SK-N-SH (cell line): Measurements from ENCODE around the gene ANKRD12. TPM values are rescaled to one million over a fixed set of nuclear protein-coding genes. Genes with fewer than 3 reads are reported as not detected.

Source experiments
- CTCF ChIA-PET: fragments of 300-600, 350-600 bp; formaldehyde crosslinking; extraction: SDS; loops from one replicate; lab custom pipeline; 2021; lab: Yijun Ruan, JAX
- POLR2A ChIA-PET: fragments of 350-600 bp; sonication (Branson Sonifier 250); formaldehyde crosslinking; extraction: SDS; loops from one replicate; lab custom pipeline; 2020; ENCODE audit warnings: antibody characterized with exemption, inconsistent platforms; lab: Yijun Ruan, JAX
- DNase-seq: peaks from one replicate; pipeline ENCODE4 v3.0.0; 2012
- H2AFZ ChIP-seq: fragments of 200-600 bp; sonication (generic); 2 replicates; pipeline ENCODE4 v1.8.1; 2016; ENCODE audit warnings: antibody characterized with exemption, mild to moderate bottlenecking, low read depth
- H3F3A ChIP-seq: fragments of 200-600 bp; sonication (generic); replicated peaks from 2 replicates; pipeline ENCODE3; 2016; ENCODE audit warnings: antibody characterized with exemption, mild to moderate bottlenecking; ENCODE audit not compliant: insufficient read depth
- H3K27ac ChIP-seq, 2 experiments: fragments of 200-500 bp in 1 of 2; fragments of 200-600 bp in 1 of 2; sonication (Bioruptor generic) in 1 of 2; sonication (generic), shearing (Covaris generic) in 1 of 2; 2 replicates each; pipeline versions ENCODE4 v1.5.1 to v1.6.1; 2014 to 2016; ENCODE audit warnings: low read depth in 2 of 2, inconsistent platforms in 1 of 2, low read length in 1 of 2, mild to moderate bottlenecking in 1 of 2, mixed read lengths in 1 of 2
- H3K27me3 ChIP-seq: fragments of 200-600 bp; sonication (generic), shearing (Covaris generic); 2 replicates; pipeline ENCODE4 v1.6.1; 2016; ENCODE audit warnings: mixed run types; ENCODE audit not compliant: insufficient read depth
- H3K36me3 ChIP-seq, 2 experiments: fragments of 200-500 bp in 1 of 2; fragments of 200-600 bp in 1 of 2; sonication (Bioruptor generic) in 1 of 2; sonication (generic) in 1 of 2; replicated peaks in 1 of 2; 2 replicates each; pipeline versions ENCODE3 to v1.5.1; 2014 to 2016; ENCODE audit warnings: low read length in 1 of 2, mild to moderate bottlenecking in 1 of 2; ENCODE audit not compliant: insufficient read depth in 2 of 2, control insufficient read depth in 1 of 2
- H3K4me1 ChIP-seq, 2 experiments: fragments of 200-500 bp in 1 of 2; fragments of 200-600 bp in 1 of 2; sonication (Bioruptor generic) in 1 of 2; sonication (generic), shearing (Covaris generic) in 1 of 2; 2 replicates each; pipeline versions ENCODE4 v1.5.1 to v1.6.1; 2014 to 2016; ENCODE audit warnings: low read depth in 1 of 2, low read length in 1 of 2, mixed run types in 1 of 2; ENCODE audit not compliant: insufficient read depth in 2 of 2, control insufficient read depth in 1 of 2
- H3K4me2 ChIP-seq: fragments of 200-600 bp; sonication (generic), shearing (Covaris generic); 2 replicates; pipeline ENCODE4 v1.6.1; 2017; ENCODE audit warnings: mixed run types
- H3K4me3 ChIP-seq, 2 experiments: fragments of 200-500 bp in 1 of 2; fragments of 200-600 bp in 1 of 2; sonication (Bioruptor generic) in 1 of 2; sonication (generic), shearing (Covaris generic) in 1 of 2; 2 replicates each; pipeline versions ENCODE4 v1.5.1 to v1.8.1; 2014 to 2016; ENCODE audit warnings: low read depth in 2 of 2, inconsistent platforms in 1 of 2, low read length in 1 of 2, mild to moderate bottlenecking in 1 of 2, mixed read lengths in 1 of 2, moderate library complexity in 1 of 2
- H3K79me2 ChIP-seq: fragments of 200-600 bp; sonication (generic); 2 replicates; pipeline ENCODE4 v1.8.1; 2017; ENCODE audit warnings: mild to moderate bottlenecking; ENCODE audit not compliant: insufficient read depth
- H3K9ac ChIP-seq: fragments of 200-600 bp; sonication (generic); 2 replicates; pipeline ENCODE4 v1.6.1; 2017; ENCODE audit warnings: mixed run types
- H3K9me2 ChIP-seq: fragments of 200-600 bp; sonication (generic); 2 replicates; pipeline ENCODE4 v1.6.1; 2017; ENCODE audit warnings: mixed run types
- H3K9me3 ChIP-seq: fragments of 200-600 bp; sonication (generic); 2 replicates; pipeline ENCODE4 v1.6.1; 2017; ENCODE audit warnings: mixed run types, mild to moderate bottlenecking, moderate library complexity
- H4K20me1 ChIP-seq: fragments of 200-600 bp; sonication (generic); 2 replicates; pipeline ENCODE4 v1.6.1; 2017; ENCODE audit warnings: mild to moderate bottlenecking, mixed run types; ENCODE audit not compliant: insufficient read depth
- CHD2 ChIP-seq: fragments of 150-350 bp; IDR thresholded peaks from 2 replicates; pipeline ENCODE4 v1.6.1; 2018; ENCODE audit warnings: low read length; ENCODE audit not compliant: partially characterized antibody
- ELF1 ChIP-seq: IDR thresholded peaks from 2 replicates; pipeline ENCODE4 v1.4.0; 2012
- EZH2phosphoT487 ChIP-seq: fragments of 200-600 bp; sonication (generic); IDR thresholded peaks from 2 replicates; pipeline ENCODE4 v1.6.1; 2017; ENCODE audit warnings: low read depth, mixed run types, mild to moderate bottlenecking, antibody characterized with exemption, moderate library complexity, borderline replicate concordance
- FOSL2 ChIP-seq: IDR thresholded peaks from 2 replicates; pipeline ENCODE4 v1.4.0; 2012; ENCODE audit warnings: low read depth, mild to moderate bottlenecking, moderate library complexity, borderline replicate concordance
- FOXM1 ChIP-seq: IDR thresholded peaks from 2 replicates; pipeline ENCODE4 v1.4.0; 2012; ENCODE audit warnings: low read depth, mild to moderate bottlenecking
- GABPA ChIP-seq: IDR thresholded peaks from 2 replicates; pipeline ENCODE4 v1.4.0; 2012; ENCODE audit warnings: low read depth, mild to moderate bottlenecking
- GATA2 ChIP-seq: sonication (generic); formaldehyde crosslinking; IDR thresholded peaks from 2 replicates; pipeline ENCODE4 v1.5.0; 2020; ENCODE audit warnings: mild to moderate bottlenecking, missing genetic modification reagents
- JUND ChIP-seq: IDR thresholded peaks from 2 replicates; pipeline ENCODE4 v1.4.0; 2012
- MAX ChIP-seq: IDR thresholded peaks from 2 replicates; pipeline ENCODE4 v1.4.0; 2012; ENCODE audit warnings: low read depth
- MEF2A ChIP-seq: IDR thresholded peaks from 2 replicates; pipeline ENCODE4 v1.4.0; 2012; ENCODE audit warnings: low read depth, borderline replicate concordance
- MXI1 ChIP-seq: IDR thresholded peaks from 2 replicates; pipeline ENCODE4 v1.6.1; 2012; ENCODE audit warnings: mild to moderate bottlenecking, low read depth, low read length, improper control_type of control experiment
- NFIC ChIP-seq: IDR thresholded peaks from 2 replicates; pipeline ENCODE4 v1.4.0; 2012; ENCODE audit warnings: borderline replicate concordance
- NRF1 ChIP-seq: IDR thresholded peaks from 2 replicates; pipeline ENCODE4 v1.6.1; 2012; ENCODE audit warnings: low read depth, mild to moderate bottlenecking, low read length
- POLR2AphosphoS5 ChIP-seq: IDR thresholded peaks from 2 replicates; pipeline ENCODE4 v1.6.1; 2012; ENCODE audit warnings: low read depth, low read length
- RAD21 ChIP-seq: IDR thresholded peaks from 2 replicates; pipeline ENCODE4 v1.6.1; 2012; ENCODE audit warnings: mild to moderate bottlenecking, low read length
- REST ChIP-seq: IDR thresholded peaks from 2 replicates; pipeline ENCODE4 v1.6.1; 2012; ENCODE audit warnings: mild to moderate bottlenecking, low read depth, low read length, moderate library complexity
- RFX5 ChIP-seq: IDR thresholded peaks from 2 replicates; pipeline ENCODE4 v1.6.1; 2012; ENCODE audit warnings: mild to moderate bottlenecking, improper control_type of control experiment, low read length
- RXRA ChIP-seq: IDR thresholded peaks from 2 replicates; pipeline ENCODE4 v1.4.0; 2012; ENCODE audit warnings: low read depth, mild to moderate bottlenecking, borderline replicate concordance
- SIN3A ChIP-seq: IDR thresholded peaks from 2 replicates; pipeline ENCODE4 v1.6.1; 2012; ENCODE audit warnings: low read depth, mild to moderate bottlenecking, low read length, moderate library complexity, borderline replicate concordance
- SMC3 ChIP-seq: IDR thresholded peaks from 2 replicates; pipeline ENCODE4 v1.6.1; 2012; ENCODE audit warnings: low read depth, low read length, improper control_type of control experiment
- TAF1 ChIP-seq: IDR thresholded peaks from 2 replicates; pipeline ENCODE4 v1.6.1; 2012; ENCODE audit warnings: low read depth, mild to moderate bottlenecking, low read length, moderate library complexity, borderline replicate concordance
- TCF12 ChIP-seq: IDR thresholded peaks from 2 replicates; pipeline ENCODE4 v1.4.0; 2012
- TEAD4 ChIP-seq: IDR thresholded peaks from 2 replicates; pipeline ENCODE4 v1.4.0; 2012; ENCODE audit warnings: mild to moderate bottlenecking, borderline replicate concordance; ENCODE audit not compliant: insufficient read depth
- USF1 ChIP-seq: IDR thresholded peaks from 2 replicates; pipeline ENCODE4 v1.4.0; 2012; ENCODE audit warnings: low read depth, borderline replicate concordance
- USF2 ChIP-seq: fragments of 150-350 bp; IDR thresholded peaks from 2 replicates; pipeline ENCODE4 v1.6.1; 2017; ENCODE audit warnings: antibody characterized with exemption, low read length, low read depth, borderline replicate concordance
- YY1 ChIP-seq: IDR thresholded peaks from 2 replicates; pipeline ENCODE4 v1.4.0; 2012; ENCODE audit warnings: low read depth, mild to moderate bottlenecking
- ZBTB33 ChIP-seq: IDR thresholded peaks from 2 replicates; pipeline ENCODE4 v1.4.0; 2012; ENCODE audit warnings: low read depth, borderline replicate concordance
- WGBS: methylation state at CpG from one replicate; pipeline ENCODE4 v1.1.6; 2017; ENCODE audit warnings: low lambda C conversion rate; 5-methylcytosine and 5-hydroxymethylcytosine counted together
- polyA plus RNA-seq, 3 experiments: library from polyadenylated mRNA; depleted of rRNA; stranded (reverse); fragments of >200 nt; gene quantifications; 2 replicates each; pipeline ENCODE4 v1.2.3, GENCODE V29; 2012

The ANKRD12 gene
- polyA plus RNA-seq, 1 of the 3 experiments (the other 2 are of a cell fraction) = 1.3 TPM

GRCh38 chr18:9334329-9334972 lies 197.9 kb downstream of the ANKRD12 start, which contains the start of gene TWSG1:
TSS of gene TWSG1 (plus strand) at chr18:9334773. CDS start at chr18:9337230, 2,457 bp downstream.
- no peaks in the 10 kb centered on the region for H4K20me1 ChIP-seq
- H3K36me3 ChIP-seq = peaks cover 9 to 14% of the 10 kb centered on the region in 2 experiments
- H3K9ac ChIP-seq = peak within 1 kb of the TSS; percentile 93
- ChIA-PET CTCF (interaction anchor here (0.8 to 2.0 kb wide), 7 partner anchors 35 to 269 kb away, joined by 3 to 7 read pairs (median 4); no protein-coding TSS in a partner anchor), POLR2A (interaction anchor here (0.6 kb wide), 1 partner anchor 17 kb away, joined by 3 read pairs; no protein-coding TSS in a partner anchor)
- peak within 1 kb of the TSS; percentile 76 to 92 for H3K4me3 ChIP-seq
- peaks cover 41% of the 10 kb centered on the region for H3K79me2 ChIP-seq
- peak within 1 kb of the TSS; percentile 98 for H2AFZ ChIP-seq
- peak; percentile 99 for DNase-seq
- H3K27me3 ChIP-seq = no peaks in the 10 kb centered on the region
- whole genome bisulfite sequencing = 2% methylated on average over 27 of the region's 67 CpGs
- peak within 1 kb of the TSS; percentile 74 to 78 for H3K27ac ChIP-seq
- H3K4me1 ChIP-seq = peaks cover 5 to 11% of the 10 kb centered on the region in 2 experiments; a peak in 3 of 4 replicates
- peaks cover 8% of the 10 kb centered on the region for H3F3A ChIP-seq
- H3K9me3 ChIP-seq = no peaks in the 10 kb centered on the region
- peak within 1 kb of the TSS; percentile 78 for H3K4me2 ChIP-seq
- no peaks in the 10 kb centered on the region for H3K9me2 ChIP-seq
- TF ChIP-seq SMC3 (peak; percentile 16; the same call in 1 of the 2 replicates), SIN3A (no peak), JUND (no peak), GATA2 (CRISPR knock-in tag) (no peak), MXI1 (peak; percentile 41; the same call in 1 of the 2 replicates), USF1 (no peak), EZH2phosphoT487 (no peak), TCF12 (no peak), ELF1 (no peak), MEF2A (no peak), USF2 (no peak), RFX5 (no peak), TEAD4 (no peak), RXRA (no peak), MAX (peak; percentile 41), NFIC (no peak), CHD2 (no peak), RAD21 (peak; percentile 23; the same call in 1 of the 2 replicates), FOXM1 (no peak), NRF1 (no peak), FOSL2 (no peak), POLR2AphosphoS5 (peak; percentile 45; the same call in 1 of the 2 replicates), ZBTB33 (no peak), REST (0 out of 2 replicates have a peak, but pooled peaks have one; percentile 7), TAF1 (peak; percentile 51), YY1 (no peak), GABPA (no peak)
